ENCODE data around the gene PERP.
"Not testable (repeated sequence)": the region's sequence is repeated elsewhere in the genome, so short reads cannot be mapped to it uniquely, and the experiment has no call there.

Gene PERP

GRCh38 chr6:138087593-138088325 lies 19.5 kb downstream of the PERP start:
- no peak for ATAC-seq
- TF ChIP-seq CSRNP3 (CRISPR knock-in tag; IDR thresholded peaks at IDR 0.05) (no peak), ZNF8 (CRISPR knock-in tag; IDR thresholded peaks at IDR 0.05) (no peak), CSDC2 (CRISPR knock-in tag; IDR thresholded peaks at IDR 0.05) (no peak), ZFP30 (CRISPR knock-in tag; IDR thresholded peaks at IDR 0.05) (no peak), ARNTL (CRISPR knock-in tag; IDR thresholded peaks at IDR 0.05; ENCODE audit: borderline replicate concordance, low read depth) (no peak), ZNF70 (CRISPR knock-in tag; IDR thresholded peaks at IDR 0.05) (no peak), ESRRG (CRISPR knock-in tag; IDR thresholded peaks at IDR 0.05) (no peak)

GRCh38 chr6:138086573-138087196 lies 20.5 kb downstream of the PERP start:
- TF ChIP-seq ZC3H10 (CRISPR knock-in tag; IDR thresholded peaks at IDR 0.05), result no peak
- TF ChIP-seq OSR1 (CRISPR knock-in tag; IDR thresholded peaks at IDR 0.05), result no peak
- no peak for TF ChIP-seq ZNF565 (CRISPR knock-in tag; conservative IDR thresholded peaks at IDR 0.05; ENCODE audit: low read depth)
- TF ChIP-seq PATZ1 (CRISPR knock-in tag; IDR thresholded peaks at IDR 0.05; ENCODE audit: borderline replicate concordance), result no peak
- ATAC-seq, result no peak

DNA sequence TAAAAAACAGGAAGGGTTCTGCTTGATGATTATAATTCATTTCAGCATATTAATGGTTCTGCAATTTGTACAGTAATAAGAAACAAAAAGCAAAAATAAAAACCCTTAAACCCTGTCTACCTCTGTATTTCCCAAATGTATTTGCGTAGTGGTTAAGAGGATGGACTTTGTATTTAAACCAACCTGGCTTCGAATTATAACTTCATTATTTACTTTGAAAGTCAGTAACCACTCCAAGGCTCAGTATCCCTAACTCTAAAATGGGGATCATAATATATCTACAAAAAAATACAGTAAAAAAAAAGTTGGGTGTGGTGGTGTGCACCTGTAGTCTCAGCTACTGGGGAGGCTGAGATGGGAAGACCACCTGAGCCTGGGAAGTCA lies 21.4 kb downstream of the PERP start:
- ATAC-seq, result no peak
- no peak for TF ChIP-seq RARB (CRISPR knock-in tag; IDR thresholded peaks at IDR 0.05)
- TF ChIP-seq ISL1 (CRISPR knock-in tag; IDR thresholded peaks at IDR 0.05), result no peak
- no peak for TF ChIP-seq CSRNP3 (CRISPR knock-in tag; IDR thresholded peaks at IDR 0.05)

DNA sequence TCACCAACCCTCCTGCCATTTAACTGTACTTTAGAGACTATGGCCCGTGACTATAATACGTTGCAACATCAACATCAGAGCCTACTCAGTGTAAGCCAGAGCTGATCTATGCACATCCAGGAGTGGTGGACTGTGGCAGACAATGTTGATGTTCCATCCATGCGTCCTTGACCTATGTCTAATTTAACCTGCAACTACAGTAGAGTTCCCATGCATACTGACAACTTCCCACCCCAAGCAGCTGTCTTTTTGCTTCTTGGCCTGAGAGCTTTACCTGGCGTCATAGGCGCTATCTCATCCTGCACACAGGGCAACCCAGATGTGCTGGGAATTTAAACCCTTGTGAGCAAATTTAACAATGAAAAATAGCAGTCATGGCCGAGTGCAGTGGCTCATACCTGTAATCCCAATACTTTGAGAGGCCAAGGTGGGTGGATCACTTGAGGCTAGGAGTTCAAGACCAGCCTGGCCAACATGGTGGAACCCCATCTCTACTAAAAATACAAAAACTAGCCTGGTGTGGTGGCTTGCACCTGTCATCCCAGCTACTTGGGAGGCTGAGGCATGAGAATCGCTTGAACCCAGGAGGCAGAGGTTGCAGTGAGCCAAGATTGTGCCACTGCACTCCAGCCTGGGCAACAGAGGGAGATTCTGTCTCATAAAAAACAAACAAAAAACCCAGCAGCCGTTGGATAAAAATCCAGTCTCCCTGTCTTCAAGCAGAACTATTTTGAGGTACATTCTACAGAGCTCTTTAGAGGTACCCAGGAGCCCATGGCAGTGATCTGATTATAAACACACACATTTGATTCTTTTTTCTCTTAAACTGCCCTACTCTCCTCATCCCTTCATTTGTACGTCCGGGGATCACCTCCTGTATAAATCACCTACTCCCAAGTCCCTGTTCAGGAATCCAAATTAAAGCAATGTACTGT lies 22.0 kb downstream of the PERP start:
- TF ChIP-seq ZFP3 (CRISPR knock-in tag; IDR thresholded peaks at IDR 0.05), result no peak
- no peak for TF ChIP-seq BACH2 (CRISPR knock-in tag; IDR thresholded peaks at IDR 0.05; ENCODE audit: borderline replicate concordance)
- TF ChIP-seq ZC3H10 (CRISPR knock-in tag; IDR thresholded peaks at IDR 0.05), result no peak
- no peak for ATAC-seq

DNA sequence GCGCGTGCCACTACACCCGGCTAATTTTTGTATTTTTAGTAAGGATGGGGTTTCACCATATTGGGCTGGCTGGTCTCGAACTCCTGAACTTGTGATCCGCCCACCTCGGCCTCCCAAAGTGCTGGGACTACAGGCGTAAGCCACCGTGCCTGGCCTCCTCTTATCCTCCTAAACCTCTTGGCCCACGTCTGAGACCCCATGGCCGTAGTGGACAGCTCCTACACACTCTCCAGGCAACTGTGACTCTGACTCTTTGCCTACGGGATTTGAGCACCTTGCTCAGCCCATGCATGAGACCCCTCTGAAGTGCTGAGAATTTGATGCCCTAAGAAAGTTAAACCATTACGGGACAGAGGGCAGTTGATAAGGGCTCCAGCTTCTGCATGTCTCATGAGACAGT lies 25.0 kb downstream of the PERP start:
- TF ChIP-seq RARB (CRISPR knock-in tag; IDR thresholded peaks at IDR 0.05), result no peak
- no peak for TF ChIP-seq ZNF565 (CRISPR knock-in tag; conservative IDR thresholded peaks at IDR 0.05; ENCODE audit: low read depth)
- no peak for TF ChIP-seq ESRRG (CRISPR knock-in tag; IDR thresholded peaks at IDR 0.05)
- TF ChIP-seq ARNTL (CRISPR knock-in tag; IDR thresholded peaks at IDR 0.05; ENCODE audit: borderline replicate concordance, low read depth), result no peak
- no peak for TF ChIP-seq CSDC2 (CRISPR knock-in tag; IDR thresholded peaks at IDR 0.05)
- no peak for TF ChIP-seq POU6F1 (CRISPR knock-in tag; IDR thresholded peaks at IDR 0.05; ENCODE audit: borderline replicate concordance, low read depth)
- no peak for TF ChIP-seq GLIS3 (CRISPR knock-in tag; IDR thresholded peaks at IDR 0.05)
- TF ChIP-seq PATZ1 (CRISPR knock-in tag; IDR thresholded peaks at IDR 0.05; ENCODE audit: borderline replicate concordance), result no peak
- TF ChIP-seq SNAI2 (CRISPR knock-in tag; IDR thresholded peaks at IDR 0.05), result no peak
- TF ChIP-seq ZNF8 (CRISPR knock-in tag; IDR thresholded peaks at IDR 0.05), result no peak
- no peak for TF ChIP-seq BACH2 (CRISPR knock-in tag; IDR thresholded peaks at IDR 0.05; ENCODE audit: borderline replicate concordance)
- no peak for TF ChIP-seq ISL1 (CRISPR knock-in tag; IDR thresholded peaks at IDR 0.05)
- no peak for ATAC-seq

DNA sequence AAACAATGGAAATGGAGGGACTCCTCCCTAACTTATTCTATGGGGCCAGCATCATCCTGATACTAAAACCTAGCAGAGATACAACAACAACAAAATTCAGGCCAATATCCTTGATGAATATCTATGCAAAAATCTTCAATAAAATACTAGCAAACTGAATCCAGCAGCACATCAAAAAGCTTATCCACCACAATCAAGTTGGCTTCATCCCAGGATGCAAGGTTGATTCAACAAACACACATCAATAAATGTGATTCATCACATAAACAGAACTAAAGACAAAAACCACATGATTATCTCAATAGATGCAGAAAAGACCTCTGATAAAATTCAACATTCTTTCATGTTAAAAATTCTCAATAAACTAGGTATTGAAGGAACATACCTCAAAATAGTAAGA lies 27.7 kb downstream of the PERP start:
- ATAC-seq, result not testable (repeated sequence)

All from SK-N-SH treated with all-trans-retinoic acid at 6 μM for 48 hours (cell line).